SU-DHL-6 (cell line): ENCODE results near the gene RRP12.
"Not testable (repeated sequence)": the region's sequence is repeated elsewhere in the genome, so short reads cannot be mapped to it uniquely, and the experiment has no call there.

ENCODE experiments used
- H2AFZ ChIP-seq: fragments of 200-600 bp; sonication (generic); 2 replicates; pipeline ENCODE4 v1.6.1; 2014; ENCODE audit warnings: low read depth, mild to moderate bottlenecking, moderate library complexity, mixed read lengths, antibody characterized with exemption, low read length; ENCODE audit not compliant: severe bottlenecking
- H3F3A ChIP-seq: fragments of 200-600 bp; shearing (Covaris generic); 2 replicates; pipeline ENCODE4 v1.6.0; 2016; ENCODE audit warnings: antibody characterized with exemption, mild to moderate bottlenecking; ENCODE audit not compliant: insufficient read depth
- H3K27ac ChIP-seq: fragments of 200-600 bp; sonication (generic); 2 replicates; pipeline ENCODE4 v1.5.1; 2016; ENCODE audit warnings: low read depth, mild to moderate bottlenecking, low read length, moderate library complexity, mixed read lengths
- H3K27me3 ChIP-seq: fragments of 200-600 bp; sonication (generic), shearing (Covaris generic); 2 replicates; pipeline ENCODE4 v1.6.0; 2014; ENCODE audit warnings: mild to moderate bottlenecking, low read length
- H3K36me3 ChIP-seq: fragments of 200-600 bp; sonication (generic); 2 replicates; pipeline ENCODE4 v1.6.1; 2014; ENCODE audit warnings: mild to moderate bottlenecking, low read length, mixed read lengths
- H3K4me2 ChIP-seq: fragments of 300-600, 200-600 bp; shearing (Covaris generic), sonication (generic); 2 replicates; pipeline ENCODE4 v1.6.0; 2014; ENCODE audit warnings: low read length, low read depth, mild to moderate bottlenecking; ENCODE audit not compliant: poor library complexity, severe bottlenecking
- H3K4me3 ChIP-seq: fragments of 200-600 bp; sonication (generic); 2 replicates; pipeline ENCODE4 v1.5.1; 2014; ENCODE audit warnings: antibody characterized with exemption, low read length, mild to moderate bottlenecking, mixed read lengths; ENCODE audit not compliant: insufficient read depth, poor library complexity, severe bottlenecking
- H3K79me2 ChIP-seq: fragments of 200-600 bp; sonication (generic); 2 replicates; pipeline ENCODE4 v1.6.1; 2014; ENCODE audit warnings: mild to moderate bottlenecking, low read length, moderate library complexity; ENCODE audit not compliant: insufficient read depth
- H3K9ac ChIP-seq: fragments of 200-600 bp; sonication (generic); 2 replicates; pipeline ENCODE4 v1.7.0; 2014; ENCODE audit warnings: mild to moderate bottlenecking, low read length
- H3K9me2 ChIP-seq: fragments of 200-600 bp; sonication (generic); replicated peaks from 2 replicates; pipeline ENCODE4 v1.6.1; 2014; ENCODE audit warnings: low read length; ENCODE audit not compliant: insufficient read depth
- H3K9me3 ChIP-seq: fragments of 200-600 bp; sonication (generic); 2 replicates; pipeline ENCODE4 v1.6.1; 2014; ENCODE audit warnings: low read length, mixed read lengths; ENCODE audit not compliant: insufficient read depth
- H4K20me1 ChIP-seq: fragments of 200-600 bp; sonication (generic); 2 replicates; pipeline ENCODE4 v1.6.1; 2014; ENCODE audit warnings: low read depth, mild to moderate bottlenecking, antibody characterized with exemption, low read length, moderate library complexity, mixed read lengths
- EZH2phosphoT487 ChIP-seq: fragments of 200-600 bp; sonication (generic), shearing (Covaris generic); conservative IDR thresholded peaks from 2 replicates; pipeline ENCODE4 v1.6.1; 2018; ENCODE audit warnings: mild to moderate bottlenecking, antibody characterized with exemption, low read length, moderate library complexity, mixed read lengths
- TF ChIP-seq, protein P1 (sequence below): fragments of 200-600 bp; sonication (generic); IDR thresholded peaks from one replicate; pipeline ENCODE4 v1.5.1; 2017; ENCODE audit warnings: antibody characterized with exemption, mild to moderate bottlenecking, low read length, moderate library complexity; ENCODE audit not compliant: insufficient read depth, poor library complexity, severe bottlenecking

Gene RRP12

DNA sequence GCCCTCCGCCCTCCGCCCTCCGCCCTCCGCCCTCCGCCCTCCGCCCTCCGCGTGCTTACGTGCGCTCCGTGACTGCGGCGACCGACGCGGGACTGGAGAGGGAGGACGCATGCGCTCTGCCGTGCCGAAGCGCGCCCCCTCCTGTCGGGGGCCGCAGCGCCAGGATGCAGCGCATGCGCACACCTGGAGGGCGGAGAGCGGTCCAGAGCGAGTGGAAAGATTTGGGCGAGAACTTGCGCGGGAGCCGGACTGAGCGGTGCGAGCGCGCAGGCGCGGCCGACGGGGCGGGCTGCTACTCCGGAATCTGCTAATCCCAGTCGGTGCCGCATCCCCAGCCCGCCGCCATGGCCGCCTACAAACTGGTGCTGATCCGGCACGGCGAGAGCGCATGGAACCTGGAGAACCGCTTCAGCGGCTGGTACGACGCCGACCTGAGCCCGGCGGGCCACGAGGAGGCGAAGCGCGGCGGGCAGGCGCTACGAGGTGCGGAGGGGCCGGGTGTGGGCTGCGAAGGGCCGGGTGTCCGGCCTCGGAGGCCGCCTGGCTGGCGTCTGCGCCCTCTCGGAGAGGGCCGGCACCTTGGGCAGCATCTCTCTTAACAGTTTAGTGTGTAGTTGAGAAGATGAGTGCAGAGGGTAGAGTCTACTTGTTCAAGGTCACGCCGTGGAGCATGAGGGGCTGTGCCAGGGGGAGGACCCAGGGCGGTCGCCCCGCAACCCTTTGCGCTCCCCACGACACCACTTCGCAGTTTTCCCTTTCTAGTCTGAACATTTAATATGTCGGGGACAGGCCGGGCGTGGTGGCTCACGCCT lies 25.0 kb upstream of the RRP12 start, which contains the start of gene PGAM1:
Gene PGAM1, plus strand, starts transcription at position 228 of the 812 bp plus-strand sequence. Its CDS starts 117 bp downstream, at position 345.
- TF ChIP-seq, protein P1, sequence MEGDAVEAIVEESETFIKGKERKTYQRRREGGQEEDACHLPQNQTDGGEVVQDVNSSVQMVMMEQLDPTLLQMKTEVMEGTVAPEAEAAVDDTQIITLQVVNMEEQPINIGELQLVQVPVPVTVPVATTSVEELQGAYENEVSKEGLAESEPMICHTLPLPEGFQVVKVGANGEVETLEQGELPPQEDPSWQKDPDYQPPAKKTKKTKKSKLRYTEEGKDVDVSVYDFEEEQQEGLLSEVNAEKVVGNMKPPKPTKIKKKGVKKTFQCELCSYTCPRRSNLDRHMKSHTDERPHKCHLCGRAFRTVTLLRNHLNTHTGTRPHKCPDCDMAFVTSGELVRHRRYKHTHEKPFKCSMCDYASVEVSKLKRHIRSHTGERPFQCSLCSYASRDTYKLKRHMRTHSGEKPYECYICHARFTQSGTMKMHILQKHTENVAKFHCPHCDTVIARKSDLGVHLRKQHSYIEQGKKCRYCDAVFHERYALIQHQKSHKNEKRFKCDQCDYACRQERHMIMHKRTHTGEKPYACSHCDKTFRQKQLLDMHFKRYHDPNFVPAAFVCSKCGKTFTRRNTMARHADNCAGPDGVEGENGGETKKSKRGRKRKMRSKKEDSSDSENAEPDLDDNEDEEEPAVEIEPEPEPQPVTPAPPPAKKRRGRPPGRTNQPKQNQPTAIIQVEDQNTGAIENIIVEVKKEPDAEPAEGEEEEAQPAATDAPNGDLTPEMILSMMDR, result peak; percentile 57
- TF ChIP-seq EZH2phosphoT487, result no peak
- peaks cover 15% of the 10 kb centered on the region for H3F3A ChIP-seq
- H3K9me2 ChIP-seq, result no peaks in the 10 kb centered on the region
- H3K27me3 ChIP-seq, result no peaks in the 10 kb centered on the region
- H3K4me3 ChIP-seq, result peak within 1 kb of the TSS; percentile 83
- H3K9me3 ChIP-seq, result no peaks in the 10 kb centered on the region
- peak within 1 kb of the TSS; percentile 92 for H3K4me2 ChIP-seq
- peaks cover 9% of the 10 kb centered on the region for H4K20me1 ChIP-seq
- H3K79me2 ChIP-seq, result peaks cover 42% of the 10 kb centered on the region
- peaks cover 17% of the 10 kb centered on the region for H3K36me3 ChIP-seq
- peak within 1 kb of the TSS; percentile 69 for H2AFZ ChIP-seq
- peak within 1 kb of the TSS; percentile 95 for H3K9ac ChIP-seq
- peak within 1 kb of the TSS; percentile 62 for H3K27ac ChIP-seq

DNA sequence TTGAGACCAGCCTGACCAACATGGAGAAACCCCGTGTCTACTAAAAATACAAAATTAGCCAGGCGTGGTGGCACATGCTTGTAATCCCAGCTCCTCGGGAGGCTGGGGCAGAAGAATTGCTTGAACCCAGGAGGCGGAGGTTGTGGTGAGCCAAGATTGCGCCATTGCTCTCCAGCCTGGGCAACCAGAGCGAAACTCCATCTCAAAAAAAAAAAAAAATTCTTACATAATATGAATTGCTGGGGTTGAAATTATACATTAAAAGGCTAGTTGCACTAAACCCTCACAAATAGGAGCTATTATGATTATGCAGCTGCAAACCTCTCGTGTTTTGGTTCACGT lies 22.6 kb upstream of the RRP12 start:
- H3K27ac ChIP-seq, H3K27me3 ChIP-seq, H3K36me3 ChIP-seq, H3K9me3 ChIP-seq, H4K20me1 ChIP-seq, H3K4me2 ChIP-seq, H3K9me2 ChIP-seq, H3F3A ChIP-seq, H2AFZ ChIP-seq, H3K4me3 ChIP-seq: not testable (repeated sequence)
- H3K9ac ChIP-seq, result 0 out of 2 replicates have a peak overlapping the region, but pooled peaks have one; percentile 77
- H3K79me2 ChIP-seq, result peaks cover 26% of the 10 kb centered on the region

- no peak for TF ChIP-seq EZH2phosphoT487
- TF ChIP-seq, protein P1, result no peak
- Histone ChIP-seq H4K20me1 (no peaks in the 10 kb centered on the region), H3K4me3 (no peak overlapping the region), H2AFZ (no peak overlapping the region), H3K27me3 (no peaks in the 10 kb centered on the region), H3F3A (no peaks in the 10 kb centered on the region), H3K36me3 (no peaks in the 10 kb centered on the region), H3K9me3 (no peaks in the 10 kb centered on the region), H3K4me2 (no peak overlapping the region), H3K27ac (no peak overlapping the region), H3K9me2 (no peaks in the 10 kb centered on the region), H3K79me2 (no peaks in the 10 kb centered on the region), H3K9ac (no peak overlapping the region)
Observed at GRCh38 chr10:97416565-97416964, 15.4 kb upstream of the RRP12 start.

DNA sequence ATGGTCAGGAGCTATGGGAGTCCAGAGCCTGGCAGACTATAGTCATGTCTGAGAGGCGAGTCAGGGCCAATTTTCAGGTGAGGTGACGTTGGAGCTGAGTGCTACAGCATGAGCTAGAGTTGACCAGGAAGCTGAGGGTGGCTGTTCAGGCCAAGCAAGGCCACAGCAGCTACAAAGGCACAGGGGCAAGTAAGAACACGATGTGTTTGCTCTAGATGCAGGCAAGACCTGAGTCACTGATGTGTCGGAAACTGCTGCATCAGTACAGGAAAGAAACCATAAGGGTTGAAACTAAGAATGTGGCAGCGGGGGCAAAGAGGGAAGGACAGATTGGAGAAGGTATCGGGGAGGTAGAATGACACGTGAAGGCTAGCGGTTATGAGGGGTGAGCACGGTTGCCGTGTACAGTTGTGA lies 11.8 kb upstream of the RRP12 start:
- H4K20me1 ChIP-seq, result no peaks in the 10 kb centered on the region
- no peak overlapping the region for H3K27ac ChIP-seq
- H3K27me3 ChIP-seq, result no peaks in the 10 kb centered on the region
- TF ChIP-seq EZH2phosphoT487, result no peak
- TF ChIP-seq, protein P1, result no peak
- H3K4me2 ChIP-seq, result no peak overlapping the region
- no peaks in the 10 kb centered on the region for H3K9me2 ChIP-seq
- H3K36me3 ChIP-seq, result no peaks in the 10 kb centered on the region
- H3K9ac ChIP-seq, result no peak overlapping the region
- no peak overlapping the region for H2AFZ ChIP-seq
- H3K9me3 ChIP-seq, result no peaks in the 10 kb centered on the region
- no peak overlapping the region for H3K4me3 ChIP-seq
- H3F3A ChIP-seq, result no peaks in the 10 kb centered on the region
- no peaks in the 10 kb centered on the region for H3K79me2 ChIP-seq
